Memory B cell (primary cell): Measurements from ENCODE around the gene MGRN1.
A peak's percentile ranks its signal among the peaks of the same experiment; 100 is the strongest.

Experiments used
- ATAC-seq: fragments of 150-1000 bp; cut with Tn5 transposase; 2 replicates; pipeline ENCODE4 v1.10.0; 2021; ENCODE audit warnings: low read depth, mild to moderate bottlenecking, moderate library complexity
- DNase-seq, 2 donors: peaks; one replicate each; pipeline ENCODE4 v3.0.0; 2022; ENCODE audit warnings: low spot score in 2 of 2
- H3K27ac Mint-ChIP-seq: one replicate; pipeline ENCODE4 v1.8.0; 2022; ENCODE audit warnings: mild to moderate bottlenecking, moderate library complexity, mixed read lengths
- H3K27me3 Mint-ChIP-seq: one replicate; pipeline ENCODE4 v1.8.0; 2022; ENCODE audit warnings: mixed read lengths
- H3K36me3 Mint-ChIP-seq: one replicate; pipeline ENCODE4 v1.8.0; 2022; ENCODE audit warnings: mild to moderate bottlenecking, mixed read lengths
- H3K4me1 Mint-ChIP-seq: one replicate; pipeline ENCODE4 v1.8.0; 2022; ENCODE audit warnings: mixed read lengths
- H3K4me3 Mint-ChIP-seq: one replicate; pipeline ENCODE4 v1.8.0; 2022; ENCODE audit warnings: mild to moderate bottlenecking, moderate library complexity, mixed read lengths
- H3K9me3 Mint-ChIP-seq: one replicate; pipeline ENCODE4 v1.8.0; 2022; ENCODE audit warnings: mixed read lengths

MGRN1 gene

DNA sequence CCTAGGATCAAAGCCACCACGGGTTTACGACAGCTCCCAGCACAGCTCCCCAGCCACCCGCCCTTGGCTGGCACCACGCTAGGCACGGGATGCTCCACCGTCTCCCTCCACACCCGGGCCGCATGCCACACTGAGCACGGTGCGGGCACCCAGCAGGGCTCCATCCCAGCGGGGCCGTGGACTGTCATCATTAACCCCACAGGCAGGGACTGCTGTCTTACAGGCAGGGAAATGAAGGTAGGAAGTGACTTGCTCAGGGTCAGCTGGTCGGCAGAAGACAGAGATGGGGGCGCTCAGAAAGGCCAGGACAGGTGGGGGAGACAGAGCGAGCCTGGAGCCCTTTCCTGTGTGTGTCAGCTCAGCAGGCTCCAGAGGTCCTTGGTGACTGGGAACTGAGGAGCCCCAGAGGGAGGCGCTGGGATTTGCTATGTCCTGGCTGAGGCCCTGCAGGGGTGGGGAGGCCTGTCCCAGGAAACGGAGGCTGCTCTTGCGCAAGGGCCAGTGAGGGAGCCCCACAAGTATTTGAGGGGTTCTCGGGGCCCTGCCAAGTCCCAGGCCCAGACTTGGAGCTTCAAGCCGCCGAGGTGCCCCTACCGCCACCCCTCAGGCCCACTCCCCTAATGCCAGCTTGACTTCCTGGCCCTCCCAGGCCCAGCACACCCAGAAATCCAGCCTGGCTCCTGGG is 13.1 kb upstream of the MGRN1 start:
- Mint-ChIP-seq H3K27me3 (no peaks in the 10 kb centered on the region), H3K36me3 (peaks cover 5% of the 10 kb centered on the region), H3K4me1 (peaks cover 10% of the 10 kb centered on the region), H3K4me3 (peak overlapping the region; percentile 4), H3K27ac (no peak overlapping the region), H3K9me3 (no peaks in the 10 kb centered on the region)
- ATAC-seq (no peak), DNase-seq (no peak)

GRCh38 chr16:4612474-4612931 is 12.1 kb upstream of the MGRN1 start:
- Mint-ChIP-seq H3K4me1 (peaks cover 12% of the 10 kb centered on the region), H3K27ac (no peak overlapping the region), H3K36me3 (peaks cover 5% of the 10 kb centered on the region), H3K27me3 (no peaks in the 10 kb centered on the region), H3K9me3 (no peaks in the 10 kb centered on the region), H3K4me3 (no peak overlapping the region)
- DNase-seq (no peak), ATAC-seq (no peak)

- no peaks in the 10 kb centered on the region for H3K27me3 Mint-ChIP-seq
- H3K4me3 Mint-ChIP-seq, result peak overlapping the region; percentile 71
- H3K9me3 Mint-ChIP-seq, result no peaks in the 10 kb centered on the region
- no peak for DNase-seq
- H3K27ac Mint-ChIP-seq, result no peak overlapping the region
- H3K4me1 Mint-ChIP-seq, result peaks cover 12% of the 10 kb centered on the region
- ATAC-seq, result no peak
- H3K36me3 Mint-ChIP-seq, result peaks cover 5% of the 10 kb centered on the region
Measured at GRCh38 chr16:4612977-4613635, 11.5 kb upstream of the MGRN1 start.

DNA sequence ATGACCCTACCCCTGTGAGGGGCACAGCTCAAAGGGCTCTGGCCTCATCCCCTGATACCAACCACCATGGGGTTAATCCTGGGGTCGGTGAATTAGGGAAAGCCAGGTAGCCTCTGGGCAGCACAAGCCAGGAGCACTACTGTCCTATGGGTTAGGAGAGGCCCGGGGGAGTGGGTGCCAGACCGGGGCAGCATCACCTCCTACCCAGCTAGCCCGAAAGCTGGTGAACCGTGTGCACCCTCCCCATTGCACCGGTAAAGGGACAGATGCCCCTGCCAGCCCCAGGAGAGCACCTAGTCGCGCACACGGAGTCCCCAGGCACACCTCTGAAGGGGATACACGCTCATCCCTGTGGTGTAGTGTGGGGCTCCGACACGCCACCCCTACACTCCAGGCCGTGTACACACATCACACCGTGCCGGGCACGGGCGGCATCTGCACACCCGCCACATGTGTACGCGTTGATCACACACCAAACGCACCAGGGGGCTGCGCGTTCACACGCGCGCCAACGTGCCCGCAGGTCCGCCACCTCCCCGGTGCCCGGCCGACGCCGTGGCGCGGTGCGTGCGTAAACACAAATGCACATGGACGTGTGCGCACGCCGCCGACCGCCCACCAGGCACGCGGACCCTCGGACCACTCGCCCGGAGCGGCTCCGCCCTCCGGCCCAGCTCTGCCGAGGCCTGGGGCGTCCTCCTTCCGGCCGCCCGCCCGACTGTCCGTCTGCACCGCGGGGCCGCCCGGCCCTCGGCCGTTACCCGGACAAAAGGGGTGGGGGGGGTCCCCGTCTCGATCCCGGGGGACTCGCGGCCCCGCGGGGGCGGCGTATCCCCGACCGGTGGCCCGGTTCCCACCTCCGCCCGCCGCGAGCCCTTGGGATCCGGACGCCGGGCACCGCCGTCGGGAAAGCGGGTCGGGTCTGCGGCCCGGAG is 10.7 kb upstream of the MGRN1 start:
- no peaks in the 10 kb centered on the region for H3K27me3 Mint-ChIP-seq
- H3K36me3 Mint-ChIP-seq, result peaks cover 3% of the 10 kb centered on the region
- ATAC-seq, result no peak
- H3K4me1 Mint-ChIP-seq, result peaks cover 12% of the 10 kb centered on the region
- peak overlapping the region; percentile 96 for H3K27ac Mint-ChIP-seq
- peak overlapping the region; percentile 71 for H3K4me3 Mint-ChIP-seq
- no peaks in the 10 kb centered on the region for H3K9me3 Mint-ChIP-seq
- DNase-seq, result peak in 1 of 2 donors; percentile 26

DNA sequence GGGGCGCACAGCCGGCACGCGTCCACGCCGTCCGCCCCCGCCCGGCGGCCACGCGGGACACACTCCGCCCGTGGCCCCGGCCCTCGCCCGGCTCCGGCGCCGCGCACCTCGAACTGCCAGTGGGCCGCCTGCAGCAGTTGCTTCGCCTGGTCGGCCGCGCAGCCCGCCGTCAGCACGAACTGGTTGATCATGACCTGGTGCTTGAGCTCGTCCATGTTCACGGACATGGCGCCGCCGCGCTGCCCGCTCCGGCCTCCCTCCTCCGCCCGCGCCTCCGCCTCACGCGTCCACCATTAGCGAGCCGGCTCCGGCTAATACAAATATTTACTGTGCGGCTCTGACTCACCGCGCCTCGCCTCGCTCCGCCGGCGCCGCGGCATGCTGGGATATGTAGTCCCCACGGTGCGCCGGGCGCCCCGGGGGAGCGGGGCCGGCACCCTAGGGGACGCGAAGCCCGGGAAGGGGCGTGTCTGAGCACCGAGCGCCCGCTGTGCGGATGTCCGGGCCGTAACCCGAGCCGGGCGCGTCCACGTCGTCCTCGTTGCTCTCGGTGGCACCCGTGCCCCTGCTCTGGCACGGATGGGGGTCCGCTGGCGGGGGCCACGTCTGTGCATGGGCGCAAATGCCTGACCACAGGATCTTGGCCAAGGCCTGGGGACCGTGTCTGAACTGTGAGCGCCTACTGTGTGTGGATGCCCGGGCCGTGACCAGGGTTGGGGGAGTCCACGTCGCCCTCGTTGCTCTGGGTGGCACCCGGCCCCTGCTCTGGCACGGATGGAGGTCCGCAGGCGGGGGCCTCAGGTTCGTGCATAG is 9.8 kb upstream of the MGRN1 start, which contains the start of gene UBALD1:
Gene UBALD1, minus strand, starts transcription at position 318 of the 813 bp plus-strand sequence. Its CDS starts 91 bp downstream, at position 227.
- Mint-ChIP-seq H3K36me3 (peaks cover 3% of the 10 kb centered on the region), H3K4me3 (peak within 1 kb of the TSS; percentile 98)
- peak; percentile 57 for ATAC-seq

GRCh38 chr16:4615384-4616046 is 9.1 kb upstream of the MGRN1 start:
- Mint-ChIP-seq H3K27ac (peak overlapping the region; percentile 96), H3K4me3 (peak overlapping the region; percentile 98), H3K4me1 (peaks cover 12% of the 10 kb centered on the region), H3K36me3 (peaks cover 3% of the 10 kb centered on the region), H3K27me3 (no peaks in the 10 kb centered on the region), H3K9me3 (no peaks in the 10 kb centered on the region)
- ATAC-seq, result peak; percentile 8
- peak in 1 of 2 donors; percentile 44 for DNase-seq

More for the DNA sequence above, 9.8 kb upstream of the MGRN1 start, which contains the start of gene UBALD1:
- H3K4me1 Mint-ChIP-seq, result peaks cover 12% of the 10 kb centered on the region
- H3K9me3 Mint-ChIP-seq, result no peaks in the 10 kb centered on the region
- H3K27me3 Mint-ChIP-seq, result no peaks in the 10 kb centered on the region
- peak within 1 kb of the TSS; percentile 96 for H3K27ac Mint-ChIP-seq
- peak; percentile 76 to 82 for DNase-seq

- peaks cover 12% of the 10 kb centered on the region for H3K4me1 Mint-ChIP-seq
- DNase-seq (peak; percentile 90 to 96), ATAC-seq (peak; percentile 81)
- peaks cover 3% of the 10 kb centered on the region for H3K36me3 Mint-ChIP-seq
- no peaks in the 10 kb centered on the region for H3K9me3 Mint-ChIP-seq
- peak overlapping the region; percentile 96 for H3K27ac Mint-ChIP-seq
- peak overlapping the region; percentile 98 for H3K4me3 Mint-ChIP-seq
- no peaks in the 10 kb centered on the region for H3K27me3 Mint-ChIP-seq
Measured at GRCh38 chr16:4616047-4616811, 8.4 kb upstream of the MGRN1 start.

- Mint-ChIP-seq H3K36me3 (peaks cover 1% of the 10 kb centered on the region), H3K27me3 (no peaks in the 10 kb centered on the region), H3K4me1 (peaks cover 10% of the 10 kb centered on the region), H3K9me3 (no peaks in the 10 kb centered on the region), H3K27ac (no peak overlapping the region), H3K4me3 (no peak overlapping the region)
- no peak for ATAC-seq
- DNase-seq, result no peak
Measured at GRCh38 chr16:4617880-4618279, 6.7 kb upstream of the MGRN1 start.

GRCh38 chr16:4618645-4619418 is 5.8 kb upstream of the MGRN1 start:
- no peaks in the 10 kb centered on the region for H3K27me3 Mint-ChIP-seq
- no peak for DNase-seq
- H3K9me3 Mint-ChIP-seq, result no peaks in the 10 kb centered on the region
- H3K4me3 Mint-ChIP-seq, result no peak overlapping the region
- no peak overlapping the region for H3K27ac Mint-ChIP-seq
- H3K4me1 Mint-ChIP-seq, result peaks cover 10% of the 10 kb centered on the region
- ATAC-seq, result no peak
- H3K36me3 Mint-ChIP-seq, result peaks cover 1% of the 10 kb centered on the region

DNA sequence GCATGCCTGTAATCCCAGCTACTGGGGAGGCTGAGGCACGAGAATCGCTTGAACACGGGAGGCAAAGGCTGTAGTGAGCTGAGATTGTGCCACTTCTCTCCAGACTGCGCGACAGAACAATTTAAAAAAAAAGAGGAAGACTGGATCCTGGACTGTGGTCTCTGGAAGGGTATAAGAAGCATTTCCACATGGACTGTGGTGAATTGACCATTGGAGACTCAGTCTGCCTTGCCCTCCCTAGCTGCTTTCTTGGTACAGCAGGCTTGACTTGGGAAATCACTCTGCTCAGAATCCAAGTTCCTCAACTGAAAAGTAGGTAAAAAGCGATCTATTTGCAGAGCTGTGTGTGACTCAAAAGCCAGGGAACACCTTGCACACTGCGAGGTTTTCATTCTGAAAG is 1.0 kb upstream of the MGRN1 start:
- H3K27me3 Mint-ChIP-seq, result no peaks in the 10 kb centered on the region
- DNase-seq, result no peak
- ATAC-seq, result no peak
- peak overlapping the region; percentile 92 for H3K4me3 Mint-ChIP-seq
- H3K27ac Mint-ChIP-seq, result peak overlapping the region; percentile 24
- H3K9me3 Mint-ChIP-seq, result no peaks in the 10 kb centered on the region
- no peaks in the 10 kb centered on the region for H3K36me3 Mint-ChIP-seq
- H3K4me1 Mint-ChIP-seq, result peaks cover 18% of the 10 kb centered on the region

DNA sequence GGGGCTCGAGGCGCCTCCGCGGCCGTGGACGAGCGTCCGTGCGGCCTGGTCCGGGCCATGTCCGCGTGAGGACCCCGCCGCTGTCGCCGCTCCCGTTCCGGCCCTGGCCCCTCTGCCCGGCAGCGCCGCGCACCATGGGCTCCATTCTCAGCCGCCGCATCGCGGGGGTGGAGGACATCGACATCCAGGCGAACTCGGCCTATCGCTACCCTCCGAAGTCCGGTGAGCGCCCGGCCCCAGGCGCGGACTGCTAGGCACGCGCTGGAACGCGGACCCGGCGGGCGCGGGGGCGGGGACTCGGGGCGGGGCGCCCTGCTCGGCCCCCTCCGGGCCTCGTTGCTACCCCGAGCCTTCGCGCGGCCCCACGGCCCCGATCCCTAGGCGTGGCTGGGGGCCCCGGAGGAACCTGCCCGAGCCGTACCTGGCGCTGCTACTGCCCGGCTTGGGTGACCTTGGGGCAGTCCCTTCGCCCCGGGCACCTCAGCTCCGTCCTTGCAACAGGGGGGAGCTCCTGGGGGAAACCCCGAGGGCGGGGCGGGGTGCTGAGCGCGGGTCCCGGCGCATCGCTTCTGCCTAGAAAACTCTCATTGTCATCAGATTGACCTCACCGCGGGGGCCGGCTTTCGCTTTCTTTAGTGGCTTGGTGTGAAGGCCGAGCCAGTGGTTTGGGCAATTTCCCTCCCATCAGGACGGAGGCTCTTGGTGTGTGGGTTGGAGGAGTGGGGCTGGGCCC is 367 bp downstream of the MGRN1 start:
- Mint-ChIP-seq H3K36me3 (no peaks in the 10 kb centered on the region), H3K4me3 (peak overlapping the region; percentile 92), H3K9me3 (no peaks in the 10 kb centered on the region), H3K4me1 (peaks cover 21% of the 10 kb centered on the region), H3K27me3 (no peaks in the 10 kb centered on the region), H3K27ac (peak overlapping the region; percentile 97)
- peak; percentile 69 for ATAC-seq
- peak; percentile 78 to 79 for DNase-seq
